ENCODE measurements around the gene PPIP5K2.

- TF ChIP-seq, protein P1, sequence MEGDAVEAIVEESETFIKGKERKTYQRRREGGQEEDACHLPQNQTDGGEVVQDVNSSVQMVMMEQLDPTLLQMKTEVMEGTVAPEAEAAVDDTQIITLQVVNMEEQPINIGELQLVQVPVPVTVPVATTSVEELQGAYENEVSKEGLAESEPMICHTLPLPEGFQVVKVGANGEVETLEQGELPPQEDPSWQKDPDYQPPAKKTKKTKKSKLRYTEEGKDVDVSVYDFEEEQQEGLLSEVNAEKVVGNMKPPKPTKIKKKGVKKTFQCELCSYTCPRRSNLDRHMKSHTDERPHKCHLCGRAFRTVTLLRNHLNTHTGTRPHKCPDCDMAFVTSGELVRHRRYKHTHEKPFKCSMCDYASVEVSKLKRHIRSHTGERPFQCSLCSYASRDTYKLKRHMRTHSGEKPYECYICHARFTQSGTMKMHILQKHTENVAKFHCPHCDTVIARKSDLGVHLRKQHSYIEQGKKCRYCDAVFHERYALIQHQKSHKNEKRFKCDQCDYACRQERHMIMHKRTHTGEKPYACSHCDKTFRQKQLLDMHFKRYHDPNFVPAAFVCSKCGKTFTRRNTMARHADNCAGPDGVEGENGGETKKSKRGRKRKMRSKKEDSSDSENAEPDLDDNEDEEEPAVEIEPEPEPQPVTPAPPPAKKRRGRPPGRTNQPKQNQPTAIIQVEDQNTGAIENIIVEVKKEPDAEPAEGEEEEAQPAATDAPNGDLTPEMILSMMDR (IDR thresholded peaks at IDR 0.05): no peak
- TF ChIP-seq POLR2A (IDR thresholded peaks at IDR 0.05): no peak
- no peak for TF ChIP-seq EP300 (IDR thresholded peaks at IDR 0.05)
- no peak for TF ChIP-seq POLR2AphosphoS5 (IDR thresholded peaks at IDR 0.05)
Observed at GRCh38 chr5:103249068-103249467, 129.0 kb downstream of the PPIP5K2 start.

All from upper lobe of left lung (tissue), 4 donors.